Aorta (tissue), 5 donors: ENCODE measurements around the gene TAPBPL. TPM values are rescaled to one million over a fixed set of nuclear protein-coding genes. Genes with fewer than 3 reads are reported as not detected.
"Not testable (repeated sequence)": the region's sequence is repeated elsewhere in the genome, so short reads cannot be mapped to it uniquely, and the experiment has no call there.

ENCODE experiments used
- ATAC-seq: fragments of 200-7000 bp; cut with Tn5 transposase; one replicate; pipeline ENCODE4 v1.9.1; 2022; ENCODE audit warnings: moderate library complexity; ENCODE audit not compliant: low FRiP score
- DNase-seq, 2 donors: peaks; one replicate each; pipeline ENCODE4 v3.0.0-alpha.2; 2020
- H3K27ac ChIP-seq, 2 donors: one replicate each; pipeline ENCODE4 v1.5.1; 2013; ENCODE audit warnings: low read length in 2 of 2, mild to moderate bottlenecking in 2 of 2, moderate library complexity in 2 of 2, control low read depth in 1 of 2, inconsistent platforms in 1 of 2, low read depth in 1 of 2
- H3K27me3 ChIP-seq, 2 donors: one replicate each; pipeline ENCODE4 v1.6.1; 2013; ENCODE audit warnings: control low read depth in 1 of 2, low read length in 1 of 2, mild to moderate bottlenecking in 1 of 2, moderate library complexity in 1 of 2; ENCODE audit not compliant: insufficient read depth in 2 of 2, control insufficient read depth in 1 of 2
- H3K36me3 ChIP-seq, 2 donors: one replicate each; pipeline ENCODE4 v1.6.1; 2013; ENCODE audit warnings: control low read depth in 1 of 2, low read length in 1 of 2, mild to moderate bottlenecking in 1 of 2; ENCODE audit not compliant: insufficient read depth in 2 of 2, control insufficient read depth in 1 of 2
- H3K4me1 ChIP-seq, 2 donors: one replicate each; pipeline ENCODE4 v1.6.1; 2013; ENCODE audit warnings: low read length in 2 of 2, control low read depth in 1 of 2, mild to moderate bottlenecking in 1 of 2, moderate library complexity in 1 of 2; ENCODE audit not compliant: insufficient read depth in 2 of 2, control insufficient read depth in 1 of 2
- H3K4me3 ChIP-seq, 2 donors: one replicate each; pipeline ENCODE4 v1.5.1; 2013; ENCODE audit warnings: low read length in 2 of 2, control low read depth in 1 of 2, mild to moderate bottlenecking in 1 of 2
- H3K9me3 ChIP-seq: one replicate; pipeline ENCODE4 v1.6.1; 2013; ENCODE audit warnings: mild to moderate bottlenecking, low read length; ENCODE audit not compliant: control insufficient read depth
- WGBS, 2 donors: extraction: QIAGEN DNeasy Blood & Tissue Kit; methylation state at CpG; one replicate each; pipeline ENCODE4 v1.1.7; 2013; 5-methylcytosine and 5-hydroxymethylcytosine counted together
- intact Hi-C, 2 donors: fragments of 100-400 bp; cut with DNase I; formaldehyde crosslinking; loops; one replicate each; pipeline versions ENCODE4 v1.14.2 to v1.15.0; 2022
- polyA plus RNA-seq, 2 donors: library from polyadenylated mRNA; stranded (reverse); fragments of 200-250 nt; gene quantifications; one replicate each; pipeline ENCODE4 v1.2.3, GENCODE V29; 2013
- total RNA-seq, 2 donors: library from RNA; stranded (reverse); fragmentation: NEBNext Ultra II Directional; extraction: Animal tissue kit (Norgen Biotek cat#: 25700); gene quantifications; one replicate each; pipeline ENCODE4 v1.2.1, GENCODE V29; 2021
- donor health status: healthy with polysubstance abuse.
- donor health status: Bipolar disorder and iron deficiency.
- donor health status: DM: no; HTN: no; CAD: no.
- donor health status: DM: no; HTN: no; CAD: no.
- donor health status: DM: yes; HTN: yes; CAD: no.

The TAPBPL gene
- total and polyA plus RNA-seq, 4 donors, result 14.6 to 29.3 (median 24.0) TPM

DNA sequence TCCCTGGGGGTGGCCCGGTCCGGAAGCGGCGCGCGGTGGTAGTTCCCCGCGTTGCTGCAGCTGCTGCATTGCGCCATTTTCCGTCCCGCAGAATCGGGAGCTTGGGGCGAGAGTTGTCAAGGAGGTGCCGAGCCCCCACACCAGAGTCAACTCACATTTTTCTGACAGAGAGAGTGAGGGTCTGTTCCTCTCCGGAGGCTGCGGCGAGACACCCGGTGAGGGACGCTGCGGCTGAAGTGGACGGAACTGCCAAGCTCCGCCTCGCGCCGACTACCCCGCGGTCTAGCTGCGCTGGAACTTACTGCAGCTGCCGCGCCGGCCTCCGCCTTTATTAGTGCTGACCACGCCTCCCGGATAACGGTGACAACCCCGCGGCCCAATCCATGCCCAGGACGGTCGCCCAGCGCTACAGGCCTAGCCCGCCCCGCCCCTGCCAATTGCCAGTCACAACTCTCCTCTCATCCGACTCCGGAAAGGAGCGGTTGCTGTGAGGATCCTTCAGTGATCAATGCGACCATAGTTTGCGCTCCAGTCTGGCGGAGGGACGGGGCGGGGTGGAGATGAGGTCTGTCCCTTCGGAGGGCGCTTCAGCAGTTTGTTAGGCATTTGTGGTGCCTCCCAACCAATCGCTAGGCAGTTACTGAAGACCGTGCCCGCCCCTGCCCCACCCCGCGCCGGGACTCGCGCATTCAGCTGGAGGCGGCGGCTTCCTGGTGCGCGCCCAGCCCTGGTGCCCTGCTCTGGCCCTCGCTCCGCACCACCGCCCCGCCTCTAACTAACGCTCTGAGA is 18.7 kb downstream of the TAPBPL start, which contains the start of gene VAMP1:
Gene VAMP1, minus strand, starts transcription at position 303 of the 789 bp plus-strand sequence. Its CDS starts 146 bp downstream, at position 157.
- Histone ChIP-seq H3K4me3 (peak within 1 kb of the TSS; percentile 32 to 47), H3K27ac (peak within 1 kb of the TSS in 1 of 2 donors; percentile 83), H3K27me3 (no peaks in the 10 kb centered on the region), H3K36me3 (peaks cover 0 to 3% of the 10 kb centered on the region in 2 donors), H3K4me1 (peaks cover 2 to 3% of the 10 kb centered on the region in 2 donors), H3K9me3 (no peaks in the 10 kb centered on the region)
- DNase-seq (peak; percentile 99), ATAC-seq (peak; percentile 99)
- WGBS, 2 donors, result 0% methylated on average over 65 to 69 of the region's 69 CpGs
- intact Hi-C loops, result loop anchor here (1.0 to 2.0 kb wide), 2 partner anchors 64 to 134 kb away; partner anchors contain the start of gene GAPDH (in 2 of the 2)

DNA sequence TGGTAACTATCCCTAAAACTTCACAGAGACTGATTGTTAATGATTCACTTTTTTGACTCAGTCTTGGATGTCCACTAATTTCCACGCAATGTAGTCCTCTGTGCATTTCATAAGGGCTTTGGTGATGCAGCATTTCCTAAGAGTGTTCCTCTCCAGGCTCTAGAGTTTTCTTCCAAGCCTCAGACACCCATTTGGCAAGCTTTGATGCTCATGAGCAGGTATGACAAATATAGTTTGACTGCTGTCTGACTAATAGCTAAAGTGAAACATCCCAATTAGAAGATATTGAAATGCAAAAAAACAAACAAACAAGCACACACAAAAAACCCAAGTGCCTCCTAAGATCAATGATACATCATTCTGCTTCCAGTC is 20.1 kb downstream of the TAPBPL start:
- ATAC-seq (no peak), DNase-seq (no peak)
- no peak overlapping the region for H3K27ac ChIP-seq
- no peaks in the 10 kb centered on the region for H3K9me3 ChIP-seq
- intact Hi-C loops, result loop anchor here (2.0 kb wide), 1 partner anchor 63 kb away; the partner anchor contains the start of gene GAPDH (in 2 of the 2)
- peaks cover 2 to 3% of the 10 kb centered on the region in 2 donors for H3K4me1 ChIP-seq
- no peaks in the 10 kb centered on the region for H3K27me3 ChIP-seq
- H3K4me3 ChIP-seq, result no peak overlapping the region
- 83 to 93% methylated on average over 1 of the region's 1 CpG for WGBS, 2 donors
- H3K36me3 ChIP-seq, result no peaks in the 10 kb centered on the region

DNA sequence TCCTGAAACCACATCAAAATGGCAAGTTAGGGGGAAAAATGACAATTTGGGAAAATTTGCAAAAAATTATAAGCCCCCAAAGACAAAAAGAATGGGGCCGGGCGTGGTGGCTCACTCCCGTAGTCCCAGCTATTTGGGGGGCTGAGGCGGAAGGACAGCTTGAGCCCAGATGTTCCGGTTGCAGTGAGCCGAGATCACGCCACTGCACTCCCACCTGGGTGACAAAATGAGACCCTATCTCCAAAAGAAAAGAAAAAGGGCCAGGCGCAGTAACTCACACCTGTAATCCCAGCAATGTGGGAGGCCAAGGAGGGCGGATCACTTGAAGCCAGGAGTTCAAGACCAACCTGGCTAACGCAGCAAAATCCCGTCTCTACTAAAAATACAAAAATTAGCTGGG is 20.6 kb downstream of the TAPBPL start:
- Histone ChIP-seq H3K4me1 (peaks cover 2 to 3% of the 10 kb centered on the region in 2 donors), H3K36me3 (no peaks in the 10 kb centered on the region), H3K27me3 (no peaks in the 10 kb centered on the region), H3K4me3 (no peak overlapping the region), H3K9me3 (no peaks in the 10 kb centered on the region), H3K27ac (no peak overlapping the region)
- ATAC-seq, result no peak
- no peak for DNase-seq
- intact Hi-C loops, result no loop called here
- 77 to 86% methylated on average over 11 of the region's 11 CpGs for WGBS, 2 donors

DNA sequence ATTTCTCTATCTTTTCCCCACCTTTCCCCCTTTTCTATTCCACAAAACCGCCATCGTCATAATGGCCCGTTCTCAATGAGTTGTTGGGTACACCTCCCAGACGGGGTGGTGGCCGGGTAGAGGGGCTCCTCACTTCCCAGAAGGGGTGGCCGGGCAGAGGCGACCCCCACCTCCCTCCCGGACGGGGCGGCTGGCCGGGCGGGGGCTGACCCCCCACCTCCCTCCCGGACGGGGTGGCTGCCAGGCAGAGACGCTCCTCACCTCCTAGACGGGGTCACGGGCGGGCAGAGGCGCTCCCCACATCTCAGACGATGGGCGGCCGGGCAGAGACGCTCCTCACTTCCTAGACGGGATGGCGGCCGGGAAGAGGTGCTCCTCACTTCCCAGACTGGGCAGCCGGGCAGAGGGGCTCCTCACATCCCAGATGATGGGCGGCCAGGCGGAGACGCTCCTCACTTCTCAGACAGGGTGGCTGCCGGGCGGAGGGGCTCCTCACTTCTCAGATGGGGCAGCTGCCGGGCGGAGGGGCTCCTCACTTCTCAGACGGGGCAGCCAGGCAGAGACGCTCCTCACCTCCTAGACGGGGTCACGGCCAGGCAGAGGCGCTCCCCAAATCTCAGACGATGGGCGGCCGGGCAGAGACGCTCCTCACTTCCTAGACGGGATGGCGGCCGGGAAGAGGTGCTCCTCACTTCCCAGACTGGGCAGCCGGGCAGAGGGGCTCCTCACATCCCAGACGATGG is 23.6 kb downstream of the TAPBPL start:
- WGBS, 2 donors, result 89 to 92% methylated on average over 30 to 48 of the region's 48 CpGs
- H3K36me3 ChIP-seq, H3K27ac ChIP-seq, ATAC-seq, DNase-seq, H3K4me1 ChIP-seq, H3K9me3 ChIP-seq, H3K4me3 ChIP-seq, intact Hi-C loops, H3K27me3 ChIP-seq: not testable (repeated sequence)

DNA sequence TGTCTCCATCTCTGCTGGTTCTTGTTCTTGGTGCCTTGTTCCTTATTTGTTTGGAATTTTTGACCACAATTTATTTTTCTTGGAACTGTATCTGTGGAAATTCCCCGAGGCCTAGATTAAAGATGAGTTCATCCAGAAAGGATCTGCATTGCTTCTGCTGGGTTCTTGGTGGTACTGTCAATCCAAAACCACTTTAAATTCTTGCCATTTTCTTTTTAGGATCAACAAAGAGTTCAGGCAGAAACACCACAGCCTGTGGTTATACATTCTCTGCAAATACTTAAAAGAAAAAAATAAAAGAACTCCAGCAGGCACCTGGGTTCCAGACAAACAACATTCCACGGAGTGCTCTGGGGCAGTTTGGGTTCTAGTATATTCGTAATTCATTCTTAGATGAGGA is 24.6 kb downstream of the TAPBPL start:
- DNase-seq, result no peak
- Histone ChIP-seq H3K27me3 (peaks cover 0 to 1% of the 10 kb centered on the region in 2 donors), H3K9me3 (no peaks in the 10 kb centered on the region), H3K4me3 (no peak overlapping the region), H3K27ac (no peak overlapping the region), H3K36me3 (no peaks in the 10 kb centered on the region), H3K4me1 (no peaks in the 10 kb centered on the region)
- WGBS, 2 donors, result 59 to 65% methylated on average over 3 of the region's 3 CpGs
- ATAC-seq, result no peak
- intact Hi-C loops, result no loop called here

DNA sequence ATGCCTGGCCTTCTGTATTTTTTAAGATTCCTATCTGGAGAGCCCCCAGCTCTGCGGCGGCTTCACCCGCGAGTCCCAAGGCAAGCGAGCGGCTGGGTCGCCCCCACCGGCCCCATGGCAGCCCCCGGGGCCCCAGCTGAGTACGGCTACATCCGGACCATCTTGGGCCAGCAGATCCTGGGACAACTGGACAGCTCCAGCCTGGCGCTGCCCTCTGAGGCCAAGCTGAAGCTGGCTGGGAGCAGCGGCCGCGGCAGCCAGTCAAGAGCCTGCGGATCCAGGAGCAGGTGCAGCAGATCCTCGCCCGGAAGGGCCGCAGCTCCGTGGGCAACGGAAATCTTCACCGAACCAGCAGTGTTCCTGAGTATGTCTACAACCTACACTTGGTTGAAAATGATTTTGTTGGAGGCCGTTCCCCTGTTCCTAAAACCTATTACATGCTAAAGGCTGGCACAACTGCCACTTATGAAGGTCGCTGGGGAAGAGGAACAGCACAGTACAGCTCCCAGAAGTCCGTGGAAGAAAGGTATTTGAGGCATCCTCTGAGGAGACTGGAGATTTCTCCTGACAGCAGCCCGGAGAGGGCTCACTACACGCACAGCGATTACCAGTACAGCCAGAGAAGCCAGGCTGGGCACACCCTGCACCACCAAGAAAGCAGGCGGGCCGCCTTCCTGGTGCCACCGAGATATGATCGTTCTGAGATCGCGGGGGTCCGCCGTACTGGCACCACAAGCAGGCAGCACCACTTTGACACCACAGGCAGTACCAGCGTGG is 25.9 kb downstream of the TAPBPL start:
- H3K27me3 ChIP-seq, H3K4me1 ChIP-seq, H3K27ac ChIP-seq, H3K36me3 ChIP-seq, DNase-seq, H3K4me3 ChIP-seq, ATAC-seq, intact Hi-C loops, H3K9me3 ChIP-seq: not testable (repeated sequence)
- 94% methylated on average over 37 of the region's 37 CpGs for WGBS, 2 donors

DNA sequence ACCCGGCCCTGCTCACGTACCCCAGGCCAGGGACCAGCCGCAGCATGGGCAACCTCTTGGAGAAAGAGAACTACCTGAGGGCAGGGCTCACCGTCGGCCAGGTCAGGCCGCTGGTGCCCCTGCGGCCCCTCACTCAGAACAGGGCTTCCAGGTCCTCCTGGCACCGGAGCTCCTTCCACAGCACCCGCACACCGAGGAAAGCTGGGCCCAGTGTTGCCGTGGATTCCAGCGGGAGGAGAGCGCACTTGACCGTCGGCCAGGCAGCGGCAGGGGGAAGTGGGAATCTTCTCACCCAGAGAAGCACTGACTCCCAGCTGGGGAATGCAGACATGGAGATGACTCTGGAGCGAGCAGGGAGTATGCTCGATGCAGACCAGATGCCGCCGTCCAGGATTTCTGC is 26.6 kb downstream of the TAPBPL start:
- Histone ChIP-seq H3K27ac (no peak overlapping the region), H3K4me1 (no peaks in the 10 kb centered on the region), H3K4me3 (no peak overlapping the region), H3K27me3 (peaks cover 0 to 1% of the 10 kb centered on the region in 2 donors), H3K36me3 (no peaks in the 10 kb centered on the region), H3K9me3 (no peaks in the 10 kb centered on the region)
- intact Hi-C loops, result no loop called here
- ATAC-seq, result no peak
- DNase-seq, result no peak
- 88 to 89% methylated on average over 20 of the region's 20 CpGs for WGBS, 2 donors

DNA sequence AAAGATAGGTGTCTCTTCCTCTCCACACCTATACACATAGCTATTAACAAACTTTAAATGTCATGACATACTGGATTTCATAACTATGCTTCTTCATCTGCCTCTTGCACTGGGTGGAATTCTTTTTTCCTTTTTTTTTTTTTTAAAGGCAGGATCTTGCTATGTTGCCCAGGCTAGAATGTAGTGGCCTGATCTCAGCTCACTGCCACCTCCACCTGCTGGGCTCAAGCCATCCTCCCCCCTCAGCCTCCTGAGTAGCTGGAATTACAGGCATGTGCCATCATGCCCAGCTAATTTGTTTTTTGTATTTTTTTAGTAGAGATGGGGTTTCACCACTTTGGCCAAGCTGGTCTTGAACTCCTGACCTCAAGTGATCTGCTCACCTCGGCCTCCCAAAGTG is 36.4 kb downstream of the TAPBPL start:
- Histone ChIP-seq H3K27me3 (no peaks in the 10 kb centered on the region), H3K27ac (no peak overlapping the region), H3K4me1 (peaks cover 0 to 5% of the 10 kb centered on the region in 2 donors), H3K9me3 (no peaks in the 10 kb centered on the region), H3K36me3 (no peaks in the 10 kb centered on the region), H3K4me3 (no peak overlapping the region)
- ATAC-seq (no peak), DNase-seq (no peak)
- WGBS, 2 donors, result 80 to 89% methylated on average over 1 of the region's 1 CpG
- intact Hi-C loops, result no loop called here
